SKM-1 (cell line): ENCODE measurements around the gene GALNT16.
"Not testable (repeated sequence)": the region's sequence is repeated elsewhere in the genome, so short reads cannot be mapped to it uniquely, and the experiment has no call there.

Source experiments
- DNase-seq: peaks from one replicate; lab custom pipeline; 2025; ENCODE audit not compliant: unreplicated experiment; lab: John Stamatoyannopoulos, UW

Gene GALNT16

GRCh38 chr14:69259168-69259526 is 811 bp upstream of the GALNT16 start:
- no peak for DNase-seq

DNA sequence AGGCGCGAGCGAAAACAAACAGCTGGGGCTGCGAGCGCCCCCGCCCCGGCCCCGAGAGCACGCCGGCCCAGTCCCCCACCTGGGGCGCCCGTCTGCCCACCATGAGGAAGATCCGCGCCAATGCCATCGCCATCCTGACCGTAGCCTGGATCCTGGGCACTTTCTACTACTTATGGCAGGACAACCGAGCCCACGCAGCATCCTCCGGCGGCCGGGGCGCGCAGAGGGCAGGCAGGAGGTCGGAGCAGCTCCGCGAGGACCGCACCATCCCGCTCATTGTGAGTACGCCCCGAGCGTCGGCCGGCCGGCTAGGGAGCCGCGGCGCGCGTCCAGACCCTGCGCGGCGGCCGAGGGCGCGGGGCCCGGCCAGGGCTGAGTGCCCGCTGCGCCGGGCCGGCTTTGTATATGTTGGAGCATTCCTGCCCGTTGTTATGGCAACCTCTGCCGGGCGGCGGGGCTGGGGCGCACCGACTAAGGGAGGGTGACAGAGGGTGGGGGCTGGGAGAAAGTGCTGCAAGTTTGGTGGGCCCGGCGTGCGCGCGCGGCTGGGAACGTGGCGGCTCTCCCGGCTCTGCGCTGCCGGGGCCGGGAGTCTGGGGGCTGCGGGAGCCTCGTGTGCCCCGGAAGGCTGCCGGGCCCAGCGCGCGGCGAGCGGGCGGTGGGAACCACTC is 367 bp downstream of the GALNT16 start:
- DNase-seq: no peak

DNA sequence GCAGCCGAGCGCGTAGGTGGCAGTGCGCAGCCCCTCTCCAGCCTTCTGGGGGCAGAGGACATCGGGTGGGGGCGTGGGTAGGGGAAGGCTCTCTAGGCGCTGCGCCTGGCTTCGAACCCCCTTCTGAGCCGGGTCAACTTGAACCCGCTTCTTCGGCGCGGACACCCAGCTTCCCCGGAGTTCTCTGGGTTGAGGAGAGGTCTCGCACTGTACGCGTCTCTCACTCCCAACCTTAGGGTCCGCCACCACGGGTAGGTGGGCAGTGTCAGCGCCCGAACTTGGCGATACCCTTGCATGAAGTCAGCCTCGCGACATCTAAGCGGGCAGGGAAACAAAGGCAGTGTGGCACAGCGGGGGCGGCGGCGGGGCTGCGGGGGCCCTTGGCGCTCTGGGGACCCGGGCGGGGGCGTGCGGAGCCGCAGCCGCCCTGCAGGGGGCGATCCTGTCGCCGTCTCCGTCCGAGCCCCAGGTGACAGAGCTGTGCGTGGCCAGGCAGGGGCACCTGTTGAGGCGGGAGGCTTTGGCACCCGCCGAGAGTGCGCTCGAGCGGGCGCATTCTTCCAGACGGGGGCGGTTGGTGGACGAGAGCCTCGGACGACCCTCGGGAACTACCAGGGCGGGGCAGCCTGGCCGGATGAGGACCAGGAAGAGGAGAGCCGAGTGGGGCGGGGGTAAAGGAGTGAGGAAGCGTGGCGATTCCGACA is 1.1 kb downstream of the GALNT16 start:
- no peak for DNase-seq

DNA sequence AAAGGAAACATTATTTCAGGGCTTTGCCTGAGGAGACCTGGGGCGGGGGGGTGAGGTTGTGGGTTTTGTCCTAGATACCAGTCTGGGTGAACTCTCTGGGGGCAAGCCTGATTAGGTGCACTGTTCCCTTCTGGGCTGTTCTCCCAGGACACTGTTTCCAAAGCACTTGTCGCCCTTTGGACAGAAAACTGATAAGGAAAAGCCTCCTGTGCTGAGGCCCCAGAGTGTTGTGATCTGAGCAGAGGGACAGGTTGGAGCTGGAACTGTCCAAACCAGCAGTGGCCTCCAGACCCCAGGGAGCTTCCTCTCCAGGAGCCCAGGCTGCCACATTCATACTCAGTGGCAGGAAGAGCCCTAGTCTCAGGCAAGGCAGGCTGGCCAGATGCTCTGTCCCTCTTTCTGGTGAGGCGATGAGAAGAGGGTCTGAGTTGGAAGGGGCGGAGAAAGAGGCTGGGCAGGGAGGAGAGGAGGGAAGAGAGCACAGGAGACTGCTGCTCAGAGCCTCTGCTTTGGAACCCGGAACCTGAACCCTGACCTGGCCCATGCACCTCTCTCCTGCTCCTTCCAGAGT is 1.9 kb downstream of the GALNT16 start:
- no peak for DNase-seq

- DNase-seq: no peak
These were observed 2.6 kb downstream of the GALNT16 start for GRCh38 chr14:69262516-69262915.

DNA sequence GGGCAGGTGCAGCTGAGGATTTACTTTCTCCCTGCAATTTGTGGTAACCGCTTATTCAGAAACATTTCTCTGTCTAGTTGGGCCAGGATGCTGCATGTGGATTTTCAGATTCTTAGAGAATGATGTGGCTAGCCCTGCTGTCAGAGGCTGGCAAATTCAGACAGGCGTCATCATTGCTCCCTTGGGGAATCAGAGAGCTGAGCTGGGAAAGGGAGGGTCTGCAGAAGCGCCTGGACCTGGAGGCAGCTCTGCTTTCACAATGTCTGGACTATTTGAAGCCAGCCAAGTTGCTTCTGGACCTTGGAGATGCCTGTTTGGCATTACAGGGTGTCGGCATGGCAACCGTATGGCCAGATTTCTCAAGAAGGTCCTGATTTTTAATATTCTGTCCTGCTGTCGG is 3.4 kb downstream of the GALNT16 start:
- no peak for DNase-seq

GRCh38 chr14:69263771-69264170 is 3.8 kb downstream of the GALNT16 start:
- DNase-seq: no peak

DNA sequence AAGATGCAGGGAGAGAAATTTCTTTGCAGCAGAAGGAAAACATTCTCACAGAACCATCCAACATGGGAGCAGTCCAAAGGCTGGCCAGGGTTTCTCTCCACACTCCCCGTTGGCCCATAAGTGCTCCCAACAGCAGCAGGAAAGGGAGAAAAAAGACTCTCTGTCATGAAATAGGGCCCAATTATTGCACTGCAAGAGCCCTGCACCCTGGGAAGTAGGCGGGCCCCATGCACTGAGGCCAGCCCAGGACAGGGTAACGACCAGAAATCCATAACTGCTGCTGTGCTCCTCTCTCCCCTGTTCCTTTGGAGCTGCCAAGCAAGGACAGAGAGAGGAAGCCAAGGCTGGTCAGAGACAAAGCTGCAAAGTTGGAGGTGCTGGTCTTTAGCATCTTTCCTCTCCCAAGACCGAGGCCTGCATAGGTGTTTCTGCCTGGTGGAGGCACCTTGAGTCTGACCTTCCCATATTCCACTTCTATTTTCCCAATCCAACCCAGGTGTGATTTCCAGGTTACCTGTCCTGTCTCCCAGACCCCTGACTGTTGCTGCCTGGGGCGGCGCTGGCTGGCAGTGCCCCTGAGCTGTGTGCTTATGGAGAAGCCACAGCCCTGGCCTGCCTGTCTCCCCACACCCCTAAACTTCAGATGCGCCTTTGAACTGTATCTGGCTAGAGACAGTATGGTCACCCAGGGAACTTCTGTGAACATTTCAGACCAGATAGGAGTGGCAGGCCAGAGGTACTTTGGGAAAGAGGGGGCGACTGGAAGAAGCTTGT is 6.8 kb downstream of the GALNT16 start:
- DNase-seq: no peak

GRCh38 chr14:69267492-69267891 is 7.5 kb downstream of the GALNT16 start:
- DNase-seq: no peak

DNA sequence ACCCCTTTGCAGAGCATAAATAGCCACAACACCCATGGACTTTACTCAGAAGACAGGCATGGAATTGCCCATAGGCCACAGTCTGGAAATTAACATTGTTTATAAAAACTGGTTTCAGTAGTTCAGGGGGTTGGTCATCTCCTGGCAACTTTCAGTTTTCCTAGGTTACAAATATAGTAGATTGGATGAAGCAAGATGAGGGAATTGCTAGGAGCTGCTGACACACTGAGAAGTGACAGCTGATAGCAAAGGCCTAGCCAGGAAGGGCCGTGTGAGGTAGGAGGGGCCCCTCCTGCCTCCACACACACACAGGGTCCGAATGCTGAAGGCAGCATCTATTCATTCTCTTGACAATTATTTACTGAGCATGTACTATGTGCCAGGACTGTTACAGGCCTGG is 8.3 kb downstream of the GALNT16 start:
- no peak for DNase-seq

GRCh38 chr14:69268763-69269162 is 8.8 kb downstream of the GALNT16 start:
- no peak for DNase-seq

- DNase-seq: no peak
These were observed 9.4 kb downstream of the GALNT16 start for GRCh38 chr14:69269381-69269780.

- DNase-seq: no peak
These were observed 10.1 kb downstream of the GALNT16 start for GRCh38 chr14:69270097-69270496.

GRCh38 chr14:69270795-69271708 is 11.1 kb downstream of the GALNT16 start:
- DNase-seq: no peak

GRCh38 chr14:69274321-69274720 is 14.4 kb downstream of the GALNT16 start:
- DNase-seq: no peak

DNA sequence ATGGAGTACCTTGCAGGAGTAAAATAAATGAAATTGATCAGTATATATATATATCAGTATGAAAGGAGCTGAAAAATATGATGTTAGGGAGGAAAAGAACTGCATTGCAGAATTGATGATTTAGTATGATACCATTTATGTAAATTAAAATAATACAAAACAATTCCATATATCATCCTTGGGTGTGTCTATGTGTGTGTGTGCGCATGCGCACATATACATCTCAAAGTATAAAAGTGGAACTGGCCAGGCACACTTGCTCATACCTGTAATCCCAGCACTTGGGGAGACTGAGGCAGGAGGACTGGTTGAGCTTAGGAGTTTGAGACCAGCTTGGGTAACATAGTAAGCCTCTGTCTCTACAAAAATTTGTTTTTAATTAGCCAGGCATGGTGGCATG is 15.4 kb downstream of the GALNT16 start:
- DNase-seq: no peak

DNA sequence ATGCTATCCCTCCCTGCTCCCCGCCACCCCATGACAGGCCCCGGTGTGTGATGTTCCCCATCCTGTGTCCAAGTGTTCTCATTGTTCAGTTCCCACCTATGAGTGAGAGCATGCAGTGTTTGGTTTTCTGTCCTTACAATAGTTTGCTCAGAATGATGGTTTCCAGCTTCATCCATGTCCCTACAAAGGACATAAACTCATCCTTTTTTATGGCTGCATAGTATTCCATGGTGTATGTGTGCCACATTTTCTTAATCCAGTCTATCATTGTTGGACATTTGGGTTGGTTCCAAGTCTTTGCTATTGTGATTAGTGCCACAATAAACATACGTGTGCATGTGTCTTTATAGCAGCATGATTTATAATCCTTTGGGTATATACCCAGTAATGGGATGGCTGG is 17.4 kb downstream of the GALNT16 start:
- DNase-seq: not testable (repeated sequence)

DNA sequence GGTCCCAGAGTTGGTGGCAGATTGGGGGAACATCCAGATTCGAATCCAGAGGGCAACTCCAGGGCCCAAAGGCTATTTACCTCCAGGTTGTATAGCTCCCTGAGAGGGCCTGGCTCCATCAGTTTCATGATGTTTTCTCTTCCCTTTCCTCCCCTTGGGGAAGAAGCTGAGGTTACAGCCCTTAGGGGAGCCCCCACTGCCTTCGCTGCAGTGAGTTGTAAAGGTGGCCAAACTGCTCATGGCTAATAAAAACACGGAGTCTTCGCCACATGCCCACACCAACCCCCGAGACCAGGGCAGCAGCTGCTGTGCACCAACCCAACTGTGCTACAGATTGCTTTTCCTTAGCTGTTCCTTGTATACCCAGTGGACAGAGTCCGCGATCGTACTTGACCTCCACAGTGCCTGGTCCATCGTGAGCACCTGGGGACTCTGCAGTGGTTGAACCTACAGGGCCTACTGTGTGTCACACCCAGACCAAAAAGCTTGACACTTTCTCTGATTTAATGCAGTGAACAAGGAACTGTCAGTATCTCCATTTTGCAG is 20.9 kb downstream of the GALNT16 start:
- no peak for DNase-seq

GRCh38 chr14:69281450-69282169 is 21.7 kb downstream of the GALNT16 start:
- DNase-seq: no peak

GRCh38 chr14:69282448-69282847 is 22.5 kb downstream of the GALNT16 start:
- no peak for DNase-seq
